CD4-positive, alpha-beta T cell treated with Interleukin-12 subunit alpha and Interleukin-12 subunit beta, for 1 hour (primary cell): ENCODE results near the gene ZNF792.
"Not testable (repeated sequence)": the region's sequence is repeated elsewhere in the genome, so short reads cannot be mapped to it uniquely, and the experiment has no call there.

ENCODE experiments used
- DNase-seq: peaks from one replicate; pipeline ENCODE4 v3.0.0-alpha.2; 2020

Gene ZNF792

DNA sequence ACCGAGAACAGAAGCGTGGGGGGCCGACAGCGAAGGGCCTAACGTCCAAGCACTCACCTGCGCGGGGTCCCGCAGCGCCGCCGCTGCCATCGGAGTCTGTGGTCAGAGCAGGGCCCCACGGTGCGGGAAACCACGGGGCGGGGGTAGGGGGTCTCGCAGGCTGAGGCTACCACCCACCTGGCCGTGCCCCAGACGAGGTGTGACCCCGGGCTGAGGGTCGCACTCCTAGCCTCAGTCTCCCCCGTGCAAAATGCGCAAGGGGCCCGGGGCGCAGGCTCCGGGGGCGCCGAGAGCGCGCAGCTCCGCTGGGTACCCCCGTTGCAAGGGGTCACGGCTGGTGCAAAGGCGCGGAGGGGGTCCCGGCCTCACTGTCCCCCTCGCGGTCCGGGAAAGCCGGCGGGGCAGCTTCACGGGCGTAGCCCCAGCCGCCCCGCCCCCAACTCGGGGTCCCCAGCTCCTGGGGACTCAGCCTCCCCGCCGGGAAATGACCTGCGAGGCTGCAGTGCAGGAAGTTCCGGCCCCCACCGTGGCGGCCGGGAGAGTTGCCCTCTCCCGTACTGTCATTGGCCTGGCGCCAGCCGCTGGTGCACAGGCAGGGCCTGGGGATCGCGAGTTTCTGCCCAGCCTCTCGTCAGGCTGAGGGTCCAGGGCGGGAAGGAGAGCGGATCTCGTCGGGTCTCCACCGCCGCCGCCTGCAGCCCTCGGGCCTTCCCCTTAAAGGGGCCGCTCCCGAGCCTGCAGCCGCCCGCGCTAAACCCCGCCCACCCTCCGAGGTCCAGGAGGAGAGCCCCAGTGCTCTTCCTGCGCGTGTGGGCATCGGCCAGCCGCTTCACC lies at the start of gene ZNF792:
Gene ZNF792, minus strand, starts transcription at position 657 of the 834 bp plus-strand sequence. Its CDS starts 567 bp downstream, at position 90.
- DNase-seq, result peak; percentile 44

DNA sequence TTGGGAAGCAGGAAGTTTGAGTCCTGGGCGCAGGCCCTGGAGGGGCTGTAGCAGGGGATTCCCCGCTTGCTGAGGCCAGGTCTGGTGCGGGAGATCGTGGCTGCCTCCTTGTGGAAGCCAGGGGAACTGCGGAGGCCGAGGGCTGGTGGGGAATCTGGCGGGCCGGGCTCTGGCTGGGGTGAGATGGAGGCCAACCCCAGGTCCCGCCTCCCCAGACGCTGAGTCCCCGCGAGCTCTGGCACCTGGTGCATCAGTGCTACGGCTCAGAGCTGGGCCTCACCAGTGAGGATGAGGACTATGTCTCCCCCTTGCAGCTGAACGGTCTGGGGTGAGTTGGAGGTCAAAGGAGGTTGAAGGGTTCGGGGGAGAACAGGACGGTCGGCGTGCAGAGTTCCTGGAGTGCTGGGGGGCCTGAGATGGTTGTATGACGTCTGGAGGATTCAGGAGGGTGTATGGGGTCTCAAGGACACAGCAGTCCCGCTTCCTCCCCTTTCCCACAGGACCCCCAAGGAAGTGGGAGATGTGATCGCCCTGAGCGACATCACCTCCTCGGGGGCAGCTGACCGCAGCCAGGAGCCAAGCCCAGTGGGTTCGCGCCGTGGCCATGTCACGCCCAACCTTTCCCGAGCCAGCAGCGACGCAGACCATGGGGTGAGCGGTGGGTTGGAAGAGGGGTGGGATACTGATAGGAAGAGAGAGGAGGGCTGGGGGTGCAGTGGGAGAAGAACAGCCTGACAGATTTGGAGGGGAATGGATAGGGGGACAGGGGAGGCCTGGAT lies 49.2 kb upstream of the ZNF792 start:
- DNase-seq, result peak; percentile 87

DNA sequence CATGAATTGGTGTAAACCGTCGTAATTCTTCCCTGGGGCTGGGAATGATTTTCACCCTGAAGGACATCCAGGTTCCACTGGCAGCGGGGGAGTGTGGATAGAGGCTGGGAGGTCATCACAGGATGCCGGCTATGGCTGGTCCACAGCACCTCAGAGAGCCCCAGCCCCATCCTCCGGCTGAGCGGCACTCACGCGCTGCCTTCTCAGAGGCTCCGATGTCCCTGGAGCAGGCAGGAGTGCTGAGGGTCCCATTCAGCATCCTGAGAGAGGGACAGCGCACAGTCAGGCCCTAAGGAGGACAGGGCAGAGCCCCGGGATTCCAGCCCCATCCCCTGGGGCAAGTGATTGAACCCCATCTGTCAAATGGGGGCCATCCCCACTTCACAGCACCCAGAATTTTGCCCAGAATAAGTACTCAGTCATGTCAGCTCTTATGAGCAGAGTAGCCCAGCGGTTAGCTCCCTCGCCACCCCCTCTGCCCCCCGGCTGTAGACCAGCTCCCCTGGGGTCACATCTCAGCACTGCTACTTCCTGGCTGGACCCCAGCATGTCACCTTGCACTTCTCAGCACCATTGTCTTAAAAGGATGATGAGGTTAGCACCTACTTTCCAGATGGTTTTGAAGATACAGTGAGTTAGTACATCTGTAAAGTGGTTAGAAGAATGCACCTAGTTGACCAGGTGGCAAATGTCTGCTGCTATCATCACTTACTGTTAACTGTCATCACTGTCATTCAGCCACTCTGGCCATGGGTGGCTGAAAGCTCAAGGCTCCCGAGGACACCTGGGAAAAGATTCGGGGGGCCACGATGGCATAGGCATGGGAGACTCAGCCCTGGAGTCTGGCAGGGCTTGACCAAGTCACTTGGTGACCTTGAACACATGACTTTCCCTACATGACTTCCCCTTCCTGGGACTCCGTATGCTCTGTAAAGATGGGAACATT lies 48.0 kb upstream of the ZNF792 start:
- DNase-seq, result peak; percentile 40

DNA sequence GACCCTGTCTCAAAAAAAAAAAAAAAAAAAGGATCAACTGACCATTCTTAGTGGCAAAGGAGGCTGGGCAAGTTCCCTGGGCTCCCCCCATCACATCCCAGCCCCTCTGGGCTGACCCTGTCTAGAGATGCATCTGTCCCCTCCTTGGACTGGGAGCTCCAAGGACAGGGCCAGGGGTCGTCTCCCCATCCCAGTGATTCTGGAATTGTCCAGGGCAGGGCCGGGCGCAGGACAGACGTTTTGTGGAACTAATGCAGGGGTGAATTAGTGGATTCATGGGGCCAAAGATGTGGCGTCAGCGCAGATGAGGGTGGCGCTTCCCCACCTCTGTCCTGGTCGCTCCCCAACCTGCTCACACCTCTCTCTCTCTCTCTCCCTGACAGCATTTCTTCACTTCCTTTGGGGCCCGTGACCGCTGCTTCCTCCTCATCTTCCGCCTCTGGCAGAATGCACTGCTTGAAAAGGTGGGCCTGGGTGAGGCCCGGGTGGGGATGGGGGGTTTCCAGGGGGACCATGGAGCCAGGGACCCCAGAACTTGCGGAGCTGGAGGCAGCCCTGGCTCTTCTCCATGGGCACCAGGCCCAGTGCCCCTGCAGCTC lies 47.2 kb upstream of the ZNF792 start:
- peak; percentile 55 for DNase-seq

DNA sequence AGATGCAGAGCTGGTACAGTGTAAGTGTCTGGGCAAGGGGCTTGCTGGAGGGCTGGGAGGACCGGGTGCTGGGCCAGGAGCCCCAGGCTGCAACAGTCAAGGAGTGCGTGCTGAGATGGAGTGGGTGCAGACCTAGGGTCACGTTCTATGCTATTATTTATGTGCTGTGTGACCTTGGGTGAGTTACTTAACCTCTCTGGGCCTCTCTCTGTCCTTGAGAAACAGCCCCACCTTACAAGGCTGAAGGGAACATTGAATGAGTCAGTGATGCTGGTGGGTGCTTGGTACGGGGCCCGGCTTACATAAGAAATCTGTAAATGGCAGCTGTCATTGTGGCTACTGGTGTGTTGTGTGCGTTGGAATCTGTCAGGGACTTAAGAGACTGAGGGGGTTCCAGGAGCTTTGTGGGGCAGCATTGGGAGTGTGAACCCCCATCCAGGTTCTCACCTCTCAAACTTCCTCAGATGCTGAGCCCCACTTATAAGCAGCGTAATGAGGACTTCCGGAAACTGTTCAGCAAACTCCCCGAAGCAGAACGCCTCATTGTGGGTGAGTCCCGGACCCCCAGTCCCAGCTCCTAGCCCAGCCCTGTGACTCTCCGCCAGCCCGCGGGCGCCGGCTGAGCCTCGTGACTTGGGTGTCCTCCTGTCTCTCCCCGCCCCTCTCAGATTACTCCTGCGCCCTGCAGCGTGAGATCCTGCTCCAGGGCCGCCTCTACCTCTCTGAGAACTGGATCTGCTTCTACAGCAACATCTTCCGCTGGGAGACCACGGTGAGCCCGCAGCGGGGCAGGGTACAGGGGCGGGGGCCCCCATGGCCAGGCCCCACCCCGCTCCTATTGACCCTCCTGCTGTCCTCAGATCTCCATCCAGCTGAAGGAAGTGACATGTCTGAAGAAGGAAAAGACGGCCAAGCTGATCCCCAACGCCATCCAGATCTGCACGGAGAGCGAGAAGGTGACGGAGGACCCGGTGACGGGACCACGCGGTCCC lies 45.7 kb upstream of the ZNF792 start:
- DNase-seq, result no peak

DNA sequence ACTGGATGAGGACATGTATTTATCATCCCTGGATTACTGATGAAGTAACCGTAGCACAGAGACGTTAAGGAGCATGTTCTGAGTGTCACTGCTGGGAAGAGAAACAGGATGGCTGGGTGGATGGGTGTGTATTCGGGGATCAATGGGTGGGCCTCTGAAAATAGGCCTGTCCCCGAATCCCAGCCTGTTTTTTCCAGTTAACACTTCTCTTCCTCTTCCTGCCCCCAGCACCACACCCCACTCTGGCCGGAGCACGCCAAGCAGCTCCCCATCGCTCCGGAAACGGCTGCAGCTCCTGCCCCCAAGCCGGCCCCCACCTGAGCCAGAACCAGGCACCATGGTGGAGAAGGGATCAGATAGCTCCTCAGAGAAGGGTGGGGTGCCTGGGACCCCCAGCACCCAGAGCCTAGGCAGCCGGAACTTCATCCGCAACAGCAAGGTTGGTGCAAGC lies 44.9 kb upstream of the ZNF792 start:
- no peak for DNase-seq

DNA sequence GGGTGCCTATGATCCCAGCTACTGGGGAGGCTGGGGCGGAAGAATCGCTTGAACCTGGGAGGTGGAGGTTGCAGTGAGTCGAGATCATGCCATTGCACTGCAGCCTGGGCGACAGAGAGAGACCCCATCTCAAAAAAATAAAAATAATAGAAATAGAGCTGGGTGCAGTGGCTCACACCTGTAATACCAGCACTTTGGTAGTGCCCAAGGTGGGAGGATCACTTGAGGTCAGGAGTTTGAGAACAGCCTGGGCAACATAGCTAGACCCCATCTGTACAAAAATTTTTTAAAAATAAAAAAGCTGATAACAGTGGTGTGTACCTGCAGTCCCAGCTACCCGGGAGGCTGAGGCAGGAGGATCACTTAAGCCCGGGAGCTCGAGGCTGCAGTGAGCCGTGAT lies 43.4 kb upstream of the ZNF792 start:
- not testable (repeated sequence) for DNase-seq

DNA sequence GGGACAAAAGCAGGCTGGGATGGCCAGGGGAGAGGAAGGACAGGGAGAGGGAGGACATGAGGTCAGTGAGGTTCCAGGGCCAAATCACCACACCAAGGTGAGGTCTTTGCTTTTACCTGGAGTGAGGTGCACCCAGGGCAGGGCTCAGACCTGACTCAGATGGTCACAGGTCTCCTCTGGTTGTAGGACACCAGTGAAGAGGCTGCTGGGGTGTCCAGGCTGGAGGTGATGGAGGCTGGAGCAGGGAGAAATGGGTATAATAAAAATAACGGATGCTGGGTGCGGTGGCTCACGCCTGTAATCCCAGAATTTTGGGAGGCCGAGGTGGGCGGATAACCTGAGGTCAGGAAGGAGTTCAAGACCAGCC lies 43.0 kb upstream of the ZNF792 start:
- DNase-seq, result no peak

DNA sequence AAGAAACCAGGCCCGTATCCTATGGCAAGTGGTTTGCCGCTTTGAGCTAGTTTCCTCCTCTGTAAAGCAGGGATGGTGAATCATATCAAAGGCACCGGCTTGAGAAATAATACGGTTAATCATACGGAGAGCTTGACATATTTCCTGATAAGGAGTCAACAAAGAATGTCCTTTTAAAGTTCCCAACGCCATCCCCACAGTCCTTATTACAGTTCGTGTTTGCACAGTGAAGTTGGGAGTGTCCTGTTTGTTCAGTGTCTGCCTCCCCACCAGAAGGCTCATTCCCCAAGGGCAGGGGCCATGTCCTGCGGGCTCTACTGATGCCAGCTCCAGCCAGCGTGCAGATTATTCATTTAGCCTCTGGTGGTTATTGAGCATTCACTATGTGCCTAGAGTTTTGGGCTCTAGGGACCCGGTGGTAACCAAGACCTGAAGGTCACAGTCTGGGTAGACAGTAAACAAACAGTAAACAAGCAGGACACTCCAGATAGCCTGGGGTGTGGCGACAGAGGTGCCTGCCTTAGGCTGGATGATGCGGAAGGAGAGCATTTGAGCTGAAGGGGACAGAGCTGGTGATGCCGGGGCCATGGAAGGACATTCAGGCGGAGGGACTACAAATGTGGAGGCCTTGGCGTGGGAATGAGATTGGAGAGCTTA lies 42.4 kb upstream of the ZNF792 start:
- no peak for DNase-seq

DNA sequence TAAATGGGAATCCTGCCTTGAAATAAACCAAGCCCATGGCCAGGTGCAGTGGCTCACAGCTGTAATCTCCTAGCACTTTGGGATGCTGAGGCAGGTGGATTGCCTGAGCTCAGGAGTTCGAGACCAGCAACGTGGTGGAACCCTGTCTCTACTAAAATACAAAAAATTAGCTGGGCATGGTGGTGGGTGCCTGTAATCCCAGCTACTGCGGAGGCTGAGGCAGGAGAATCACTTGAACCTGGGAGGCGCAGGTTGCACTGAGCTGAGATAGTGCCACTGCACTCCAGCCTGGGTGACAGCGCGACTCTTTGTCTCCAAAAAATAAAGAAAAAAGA lies 41.9 kb upstream of the ZNF792 start:
- DNase-seq, result not testable (repeated sequence)

DNA sequence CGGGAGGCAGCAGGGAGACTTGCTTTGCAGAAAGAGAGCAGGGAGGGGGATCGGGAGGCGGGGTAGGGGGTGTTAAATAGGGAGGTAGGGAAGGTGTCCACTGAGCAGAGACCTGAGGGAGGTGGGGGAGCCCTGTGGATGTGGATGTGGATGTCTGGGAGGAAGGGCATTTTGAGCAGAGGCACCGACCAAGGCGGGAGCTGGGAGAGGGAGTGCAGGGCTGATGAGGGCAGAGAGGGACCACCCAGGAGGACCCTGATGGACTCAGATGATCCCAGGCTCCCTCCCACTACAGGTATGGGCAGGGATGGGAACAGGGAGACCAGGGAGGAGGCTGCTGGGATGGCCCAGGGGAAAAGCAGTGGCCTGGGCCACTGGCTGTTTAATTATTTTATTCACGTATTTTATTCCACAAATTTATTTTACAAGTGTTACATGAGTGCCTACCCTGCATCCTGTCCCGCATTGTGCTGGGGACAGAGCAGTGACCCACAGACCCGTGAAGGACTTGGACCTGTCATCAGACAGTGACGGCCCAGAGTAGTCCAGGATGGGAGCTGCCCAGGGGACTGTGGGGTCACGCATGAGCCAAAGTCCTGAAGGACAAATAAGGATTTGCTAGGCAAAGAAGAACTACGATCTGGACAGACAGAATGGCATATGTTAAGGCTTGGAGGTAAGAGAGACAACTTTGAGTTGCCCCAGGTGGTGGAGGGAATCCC lies 41.4 kb upstream of the ZNF792 start:
- DNase-seq, result no peak

DNA sequence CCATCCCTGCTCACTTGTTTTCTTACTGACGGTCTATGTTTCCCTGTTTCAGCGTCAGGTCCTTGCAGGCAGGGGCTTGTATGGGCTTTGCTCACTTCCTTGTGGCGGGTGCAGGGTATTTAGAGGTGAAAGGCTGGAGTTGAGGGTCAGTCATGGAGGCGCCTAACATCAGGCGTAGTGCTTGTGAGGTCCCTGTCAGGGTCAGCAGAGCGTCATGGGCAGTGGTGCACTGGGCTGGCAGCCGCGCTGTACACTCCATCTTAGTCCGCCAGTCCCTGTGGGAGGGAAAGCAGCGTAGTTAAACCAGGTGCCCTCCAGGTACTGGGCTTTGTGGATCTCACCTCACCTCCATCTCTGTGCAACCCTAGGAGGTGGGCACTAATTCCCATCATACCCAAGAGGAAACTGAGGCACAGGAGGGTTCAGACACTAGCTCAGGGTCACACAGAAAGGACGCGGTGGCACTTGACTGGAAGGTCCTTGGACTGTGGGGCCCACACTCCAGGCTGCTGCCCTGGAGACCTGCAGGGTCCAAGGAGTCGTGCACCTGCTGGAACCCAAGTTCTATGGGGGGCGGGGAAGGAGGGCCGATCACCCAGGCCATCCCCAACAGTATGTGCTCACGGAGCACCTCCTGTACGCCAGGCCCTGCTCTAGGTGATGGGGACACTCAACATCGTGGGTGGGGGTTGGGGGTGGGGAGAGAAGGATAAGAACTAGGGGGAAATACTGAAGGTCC lies 40.7 kb upstream of the ZNF792 start:
- no peak for DNase-seq

DNA sequence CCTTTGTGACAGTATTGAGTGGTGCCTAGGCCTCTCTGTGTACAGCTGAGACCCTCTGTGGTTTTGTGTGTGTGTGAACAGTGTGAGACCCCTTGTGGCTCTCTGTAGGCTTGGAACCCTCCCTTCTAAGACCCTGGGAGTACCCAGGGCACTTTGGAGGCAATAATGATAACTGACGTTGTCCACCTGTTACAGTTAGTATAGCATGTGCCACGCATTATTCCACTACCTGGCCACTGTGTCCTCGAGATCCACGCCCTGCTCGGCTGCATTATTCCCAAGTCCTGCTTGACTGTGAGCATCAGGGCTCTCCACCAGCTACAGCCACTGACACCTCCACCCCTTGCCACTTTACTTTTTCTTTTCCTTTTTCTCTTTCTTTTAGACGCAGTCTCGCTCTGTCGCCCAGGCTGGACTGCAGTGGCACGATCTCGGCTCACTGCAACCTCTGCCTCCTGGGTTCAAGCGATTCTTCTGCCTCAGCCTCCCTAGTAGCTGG lies 38.1 kb upstream of the ZNF792 start:
- DNase-seq, result no peak

DNA sequence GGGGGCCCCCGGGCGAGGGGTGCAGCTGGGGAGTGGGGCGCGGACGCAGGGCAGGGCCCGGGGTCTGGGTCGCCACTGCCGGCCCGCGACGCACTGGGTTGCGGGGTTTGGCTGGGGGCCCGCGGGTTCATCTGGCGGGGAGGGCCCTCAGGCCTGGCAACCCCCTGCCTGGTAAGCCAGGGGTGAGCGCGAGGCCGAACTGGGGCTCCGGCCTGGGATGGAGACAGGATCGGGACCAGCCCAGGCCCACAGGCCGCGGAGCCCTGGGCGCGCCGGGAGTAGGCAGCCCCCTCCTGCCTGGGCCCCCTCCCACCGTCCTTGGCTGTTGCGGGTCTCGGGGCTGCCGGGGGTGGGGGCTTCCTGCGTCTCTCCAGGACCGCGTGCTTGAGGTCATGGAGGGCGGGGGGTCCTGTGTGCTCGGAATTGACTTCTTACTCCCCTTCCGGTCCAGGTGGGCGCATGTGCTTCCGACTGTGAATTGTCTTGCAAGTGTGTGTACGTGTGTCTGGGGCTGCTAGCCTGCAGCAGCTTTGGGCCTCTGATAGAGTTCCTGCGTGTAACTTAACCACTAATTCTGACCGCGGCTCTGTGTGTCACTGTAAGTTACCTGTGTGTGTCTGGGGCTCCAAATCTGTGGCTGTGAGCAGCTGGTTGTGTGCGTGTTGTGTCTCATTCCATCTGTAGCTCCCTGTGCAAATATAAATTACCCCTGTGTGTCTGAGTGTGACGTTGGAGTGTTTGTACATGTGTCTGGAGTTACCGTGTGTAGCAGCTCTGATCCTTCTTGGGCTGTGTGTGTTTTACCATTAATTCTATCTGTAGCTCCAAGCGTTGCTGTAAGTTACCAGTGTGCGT lies 36.8 kb upstream of the ZNF792 start:
- peak; percentile 67 for DNase-seq

DNA sequence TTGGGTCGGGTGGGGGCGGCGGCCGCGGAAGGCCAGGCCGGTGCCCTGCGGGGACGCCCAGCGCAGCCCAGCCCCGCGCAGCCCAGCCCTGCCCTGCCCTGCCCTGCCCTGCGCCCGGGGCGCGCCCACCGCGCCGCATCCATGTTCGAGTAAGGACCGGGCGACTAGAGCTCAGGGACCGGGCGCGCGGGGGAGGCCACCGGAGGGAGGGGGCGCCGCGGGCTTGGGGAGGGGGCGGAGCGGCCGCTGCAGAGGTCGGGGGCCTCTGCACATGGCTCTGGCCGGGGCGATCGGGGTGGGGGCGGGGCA lies 36.3 kb upstream of the ZNF792 start:
- no peak for DNase-seq

DNA sequence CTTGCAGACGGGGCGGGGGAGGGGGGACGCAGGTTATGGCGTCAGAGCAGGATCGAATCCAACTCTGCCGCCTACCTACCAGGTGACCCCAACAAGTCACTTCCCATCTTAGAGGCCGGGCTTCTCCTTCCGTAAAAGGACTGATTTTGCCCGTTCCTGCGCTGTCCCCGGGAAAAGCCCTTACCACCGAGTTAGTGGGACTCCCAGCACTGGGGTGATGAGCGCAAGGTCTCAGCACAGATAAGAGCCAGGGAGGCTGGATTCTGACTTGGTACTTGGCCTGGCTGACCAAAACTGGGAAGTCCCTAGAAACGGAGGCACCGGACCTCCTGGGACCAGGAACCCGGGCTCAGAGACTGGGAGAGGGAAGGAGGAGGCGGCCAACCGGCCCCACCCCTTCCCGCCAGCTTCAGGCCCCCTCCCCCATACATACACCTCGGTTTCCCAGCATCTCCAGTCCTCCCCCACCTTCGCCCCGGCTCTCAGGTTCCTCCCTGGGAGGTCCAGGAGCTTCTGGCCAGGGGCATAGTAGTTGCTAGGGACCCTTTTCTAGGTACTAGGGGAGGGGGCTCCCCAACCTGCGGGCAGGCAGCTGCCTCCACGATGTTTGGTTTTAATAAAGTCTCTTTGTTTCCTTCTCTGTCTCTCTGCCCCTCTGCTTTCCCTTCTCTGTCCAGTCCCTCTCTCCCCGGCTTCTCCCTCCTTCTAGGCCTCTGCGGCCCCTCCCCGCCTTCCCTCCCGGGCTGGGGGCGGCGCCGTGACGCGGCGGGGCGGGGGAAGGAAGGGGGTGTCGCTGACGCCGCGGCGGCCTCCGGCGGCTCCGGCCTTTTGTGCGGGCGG lies 35.7 kb upstream of the ZNF792 start, which contains the start of gene GRAMD1A:
Gene GRAMD1A, plus strand, starts transcription at position 826 of the 840 bp plus-strand sequence. CDS start 156 bp downstream, outside the sequence.
- peak; percentile 77 for DNase-seq
